HepG2 (cell line): ENCODE data around the gene SAPCD2. TPM values are rescaled to one million over a fixed set of nuclear protein-coding genes. Genes with fewer than 3 reads are reported as not detected.

Experiments used
- AGO2 ChIP-seq: fragments of 200-400 bp; formaldehyde crosslinking; optimal IDR thresholded peaks from 2 replicates; pipeline ENCODE3; 2017; ENCODE audit warnings: mild to moderate bottlenecking, low read depth, low read length, moderate library complexity
- HNF1B ChIP-seq: sonication (generic); formaldehyde crosslinking; IDR thresholded peaks from 2 replicates; pipeline ENCODE4 v1.5.1; 2020; ENCODE audit warnings: mild to moderate bottlenecking, moderate library complexity, missing genetic modification reagents
- MXD3 ChIP-seq: IDR thresholded peaks from 2 replicates; pipeline ENCODE4 v1.6.1; 2016; ENCODE audit warnings: mild to moderate bottlenecking, missing biosample characterization, missing genetic modification reagents
- NFAT5 ChIP-seq: sonication (generic); formaldehyde crosslinking; IDR thresholded peaks from 2 replicates; pipeline ENCODE4 v1.4.0; 2020; ENCODE audit warnings: missing genetic modification reagents
- NONO ChIP-seq, 2 experiments: fragments of 450-650 bp in 1 of 2; sonication (generic) in 1 of 2; formaldehyde crosslinking in 1 of 2; IDR thresholded peaks in 1 of 2; conservative IDR thresholded peaks in 1 of 2; 2 replicates each; pipeline versions ENCODE4 v1.6.1 to v1.8.0; 2017 to 2022; ENCODE audit warnings: mild to moderate bottlenecking in 1 of 2, missing genetic modification reagents in 1 of 2, moderate library complexity in 1 of 2
- RNF2 ChIP-seq: fragments of 450-650 bp; conservative IDR thresholded peaks from 2 replicates; pipeline ENCODE4 v1.6.1; 2016; ENCODE audit warnings: low read depth
- SNRNP70 ChIP-seq: fragments of 200-400 bp; formaldehyde crosslinking; IDR thresholded peaks from 2 replicates; pipeline ENCODE4 v1.6.1; 2017; ENCODE audit warnings: mild to moderate bottlenecking, low read depth, low read length, moderate library complexity
- SPEN ChIP-seq: sonication (generic); formaldehyde crosslinking; IDR thresholded peaks from 2 replicates; pipeline ENCODE4 v1.5.1; 2020; ENCODE audit warnings: low read depth, mild to moderate bottlenecking, missing genetic modification reagents
- ZBTB21 ChIP-seq: sonication (generic); formaldehyde crosslinking; IDR thresholded peaks from 2 replicates; pipeline ENCODE4 v1.4.0; 2020; ENCODE audit warnings: missing genetic modification reagents
- ZNF264 ChIP-seq: sonication (generic); formaldehyde crosslinking; IDR thresholded peaks from 2 replicates; pipeline ENCODE4 v1.4.0; 2020; ENCODE audit warnings: missing genetic modification reagents
- ZNF343 ChIP-seq: sonication (generic); formaldehyde crosslinking; IDR thresholded peaks from 2 replicates; pipeline ENCODE4 v1.4.0; 2020; ENCODE audit warnings: mild to moderate bottlenecking, missing genetic modification reagents
- ZNF382 ChIP-seq: sonication (generic); formaldehyde crosslinking; IDR thresholded peaks from 2 replicates; pipeline ENCODE4 v1.5.0; 2020; ENCODE audit warnings: missing genetic modification reagents, mild to moderate bottlenecking, borderline replicate concordance
- ZNF460 ChIP-seq: sonication (generic); formaldehyde crosslinking; IDR thresholded peaks from 2 replicates; pipeline ENCODE4 v1.5.1; 2020; ENCODE audit warnings: missing genetic modification reagents, mild to moderate bottlenecking, borderline replicate concordance
- ZNF773 ChIP-seq: sonication (generic); formaldehyde crosslinking; IDR thresholded peaks from 2 replicates; pipeline ENCODE4 v1.4.0; 2020; ENCODE audit warnings: missing genetic modification reagents, borderline replicate concordance
- ZNF790 ChIP-seq: sonication (generic); formaldehyde crosslinking; IDR thresholded peaks from 2 replicates; pipeline ENCODE4 v1.8.0; 2022; ENCODE audit warnings: missing genetic modification reagents, mild to moderate bottlenecking, borderline replicate concordance
- ZSCAN29 ChIP-seq: sonication (generic); formaldehyde crosslinking; conservative IDR thresholded peaks from 2 replicates; pipeline ENCODE4 v1.4.0; 2020; ENCODE audit warnings: mild to moderate bottlenecking, missing genetic modification reagents
- polyA plus RNA-seq, 8 experiments: library from polyadenylated mRNA; depleted of rRNA in 3 of 8; stranded (reverse) in 7 of 8; unstranded in 1 of 8; fragments of >200 nt; fragmentation: Illumina TruSeq in 4 of 8; extraction: Trizol in 4 of 8; gene quantifications; 2 replicates each; pipeline versions ENCODE4 v1.2.1 to v1.2.3, GENCODE V29; 2011 to 2016; ENCODE audit warnings: low read depth in 4 of 8, missing spikeins in 1 of 8, mixed read lengths in 1 of 8; ENCODE audit not compliant: insufficient read depth in 1 of 8
- total RNA-seq, 5 experiments: library from RNA; depleted of rRNA; stranded (reverse); fragments of >200 nt; fragmentation: Illumina TruSeq; extraction: Trizol; gene quantifications; 2 replicates each; pipeline ENCODE4 v1.2.3, GENCODE V29; 2016; ENCODE audit warnings: low read depth in 1 of 5
- TF ChIP-seq, protein P1 (sequence below): sonication (generic); formaldehyde crosslinking; IDR thresholded peaks from 2 replicates; pipeline ENCODE4 v1.4.0; 2020; ENCODE audit warnings: mild to moderate bottlenecking, missing genetic modification reagents
- TF ChIP-seq, protein P2 (sequence below): sonication (generic); formaldehyde crosslinking; IDR thresholded peaks from 2 replicates; pipeline ENCODE4 v1.8.0; 2022; ENCODE audit warnings: missing genetic modification reagents, mild to moderate bottlenecking, inconsistent platforms, borderline replicate concordance

The SAPCD2 gene
- total and polyA plus RNA-seq, 2 of the 13 experiments (the other 11 are each of a cell fraction or from before 2014, with no cell fraction given) = 21.9 to 42.8 TPM

DNA sequence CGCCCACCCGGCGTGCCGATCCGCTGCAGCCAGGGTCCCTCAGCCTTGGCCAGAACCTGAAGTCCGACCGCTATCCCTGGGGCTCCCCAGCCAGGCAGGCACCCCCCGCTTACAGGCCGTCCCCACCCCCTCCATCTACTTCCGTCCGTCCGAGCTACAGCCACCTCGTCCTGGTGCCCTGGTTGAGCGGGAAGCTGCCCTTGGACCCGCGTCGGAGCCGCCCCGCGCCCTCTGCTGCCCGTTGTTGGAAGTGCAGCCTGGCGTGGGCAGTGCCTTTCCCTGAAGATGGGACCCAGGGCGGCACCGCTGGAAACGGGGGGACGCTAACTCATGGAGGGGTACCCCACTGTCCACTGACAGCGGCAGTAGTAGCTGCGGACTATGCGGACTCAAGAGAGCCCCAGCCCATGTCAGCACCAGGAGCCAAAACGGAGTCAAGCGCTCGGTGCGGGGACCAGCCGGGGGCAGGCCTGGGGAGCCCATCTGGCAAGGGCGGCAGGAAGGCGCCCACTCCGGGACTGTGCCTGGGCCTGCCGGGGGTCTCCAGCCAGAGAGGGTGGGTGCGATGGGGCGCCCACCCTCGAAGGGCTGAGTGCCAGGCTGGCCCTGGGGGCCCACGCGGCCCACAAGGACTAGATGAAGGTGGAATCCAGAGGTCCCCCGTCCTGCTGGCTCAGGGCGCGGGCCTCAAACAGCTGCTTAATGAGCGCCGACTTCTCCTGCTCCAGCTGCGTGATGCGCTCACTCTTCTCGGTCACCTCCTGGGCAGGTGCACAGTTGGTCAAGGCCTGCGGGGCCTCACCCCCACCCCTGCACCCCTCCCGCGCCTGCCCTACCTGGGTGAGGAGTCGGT lies 6.1 kb downstream of the SAPCD2 start (continued):
- no peak for TF ChIP-seq ZNF773 (CRISPR knock-in tag)
- no peak for TF ChIP-seq ZNF790 (CRISPR knock-in tag)
- TF ChIP-seq MXD3 (CRISPR knock-in tag) = 0 out of 2 replicates have a peak, but pooled peaks have one; percentile 20
- TF ChIP-seq, protein P1, sequence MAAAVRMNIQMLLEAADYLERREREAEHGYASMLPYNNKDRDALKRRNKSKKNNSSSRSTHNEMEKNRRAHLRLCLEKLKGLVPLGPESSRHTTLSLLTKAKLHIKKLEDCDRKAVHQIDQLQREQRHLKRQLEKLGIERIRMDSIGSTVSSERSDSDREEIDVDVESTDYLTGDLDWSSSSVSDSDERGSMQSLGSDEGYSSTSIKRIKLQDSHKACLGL = no peak
- no peak for TF ChIP-seq ZNF343
- no peak for TF ChIP-seq ZSCAN29 (CRISPR knock-in tag)
- TF ChIP-seq NFAT5 (CRISPR knock-in tag) = no peak
- peak; percentile 31 for TF ChIP-seq AGO2
- TF ChIP-seq HNF1B (CRISPR knock-in tag) = 0 out of 2 replicates have a peak, but pooled peaks have one; percentile 40
- no peak for TF ChIP-seq ZNF382 (CRISPR knock-in tag)
- no peak for TF ChIP-seq NONO (IDR thresholded peaks at IDR 0.05)
- TF ChIP-seq NONO (CRISPR knock-in tag; conservative IDR thresholded peaks at IDR 0.05) = no peak; the same call in 1 of the 2 replicates
- TF ChIP-seq SNRNP70 = no peak
- no peak for TF ChIP-seq ZBTB21
- TF ChIP-seq ZNF460 (CRISPR knock-in tag) = no peak
- TF ChIP-seq RNF2 = no peak
- TF ChIP-seq, protein P2, sequence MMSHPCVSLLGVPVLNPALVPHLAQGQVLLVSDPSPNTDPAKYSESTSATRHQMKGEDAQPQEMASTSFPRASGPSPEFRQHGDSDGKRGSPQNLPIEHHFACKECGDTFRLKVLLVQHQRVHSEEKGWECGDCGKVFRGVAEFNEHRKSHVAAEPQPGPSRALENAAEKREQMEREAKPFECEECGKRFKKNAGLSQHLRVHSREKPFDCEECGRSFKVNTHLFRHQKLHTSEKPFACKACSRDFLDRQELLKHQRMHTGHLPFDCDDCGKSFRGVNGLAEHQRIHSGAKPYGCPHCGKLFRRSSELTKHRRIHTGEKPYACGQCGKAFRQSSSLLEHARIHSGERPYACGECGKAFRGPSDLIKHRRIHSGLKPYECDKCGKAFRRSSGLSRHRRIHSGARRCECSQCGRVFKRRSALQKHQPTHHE (CRISPR knock-in tag) = no peak
- TF ChIP-seq ZNF264 = no peak
- TF ChIP-seq SPEN = 0 out of 2 replicates have a peak, but pooled peaks have one; percentile 44
